Liver (tissue), 9 donors: ENCODE results near the gene TRIOBP. TPM values are rescaled to one million over a fixed set of nuclear protein-coding genes. Genes with fewer than 3 reads are reported as not detected.

ENCODE experiments used
- DNase-seq: peaks from one replicate; pipeline ENCODE4 v3.0.0-alpha.2; 2017; ENCODE audit warnings: low spot score
- H3K27ac ChIP-seq, 2 donors: one replicate each; pipeline ENCODE4 v1.7.0; 2013; ENCODE audit warnings: inconsistent platforms in 2 of 2, low read length in 2 of 2, control low read depth in 1 of 2, low read depth in 1 of 2, mild to moderate bottlenecking in 1 of 2
- H3K27me3 ChIP-seq, 4 donors: one replicate each; pipeline versions ENCODE4 v1.6.1 to v1.7.0; 2013; ENCODE audit warnings: low read length in 3 of 4, inconsistent platforms in 1 of 4, mild to moderate bottlenecking in 1 of 4, moderate library complexity in 1 of 4; ENCODE audit not compliant: control insufficient read depth in 4 of 4, insufficient read depth in 4 of 4
- H3K36me3 ChIP-seq, 4 donors: one replicate each; pipeline versions ENCODE4 v1.6.1 to v1.7.0; 2013; ENCODE audit warnings: low read length in 3 of 4, mild to moderate bottlenecking in 3 of 4, low read depth in 1 of 4, moderate library complexity in 1 of 4; ENCODE audit not compliant: control insufficient read depth in 4 of 4, insufficient read depth in 3 of 4
- H3K4me1 ChIP-seq, 4 donors: one replicate each; pipeline versions ENCODE4 v1.6.1 to v1.7.0; 2013; ENCODE audit warnings: low read length in 3 of 4, mild to moderate bottlenecking in 3 of 4, moderate library complexity in 1 of 4; ENCODE audit not compliant: control insufficient read depth in 4 of 4, insufficient read depth in 4 of 4
- H3K4me3 ChIP-seq, 3 donors: one replicate each; pipeline versions ENCODE4 v1.6.1 to v1.7.0; 2013; ENCODE audit warnings: low read length in 3 of 3, control low read depth in 1 of 3, low read depth in 1 of 3, mild to moderate bottlenecking in 1 of 3
- H3K9ac ChIP-seq, 2 donors: one replicate each; pipeline ENCODE4 v1.7.0; 2013; ENCODE audit warnings: low read length in 2 of 2, mild to moderate bottlenecking in 2 of 2, moderate library complexity in 2 of 2, control low read depth in 1 of 2, low read depth in 1 of 2
- H3K9me3 ChIP-seq, 4 donors: one replicate each; pipeline versions ENCODE4 v1.6.1 to v1.7.0; 2013; ENCODE audit warnings: low read length in 3 of 4; ENCODE audit not compliant: control insufficient read depth in 4 of 4
- FOXA1 ChIP-seq: IDR thresholded peaks from 2 replicates; pipeline ENCODE4 v1.6.1; 2016; ENCODE audit warnings: antibody characterized with exemption
- FOXA2 ChIP-seq: IDR thresholded peaks from 2 replicates; pipeline ENCODE4 v1.6.1; 2016; ENCODE audit warnings: antibody characterized with exemption
- HNF4A ChIP-seq, 2 donors: conservative IDR thresholded peaks; 2 replicates each; pipeline ENCODE4 v1.6.1; 2016; ENCODE audit warnings: antibody characterized with exemption in 2 of 2, mild to moderate bottlenecking in 2 of 2
- HNF4G ChIP-seq: IDR thresholded peaks from 2 replicates; pipeline ENCODE4 v1.6.1; 2016; ENCODE audit warnings: antibody characterized with exemption
- JUND ChIP-seq, 2 donors: IDR thresholded peaks; 2 replicates each; pipeline ENCODE4 v1.6.1; 2016; ENCODE audit warnings: antibody characterized with exemption in 2 of 2
- NR2F2 ChIP-seq: IDR thresholded peaks from 2 replicates; pipeline ENCODE4 v1.6.1; 2016; ENCODE audit warnings: antibody characterized with exemption
- RAD21 ChIP-seq, 2 donors: IDR thresholded peaks; 2 replicates each; pipeline ENCODE4 v1.6.1; 2016; ENCODE audit warnings: antibody characterized with exemption in 2 of 2, mild to moderate bottlenecking in 2 of 2
- RXRA ChIP-seq, 2 donors: IDR thresholded peaks; 2 replicates each; pipeline ENCODE4 v1.6.1; 2017 to 2018; ENCODE audit warnings: antibody characterized with exemption in 2 of 2, mild to moderate bottlenecking in 1 of 2
- SP1 ChIP-seq: IDR thresholded peaks from 2 replicates; pipeline ENCODE4 v1.6.1; 2018; ENCODE audit warnings: antibody characterized with exemption, mild to moderate bottlenecking
- TAF1 ChIP-seq: conservative IDR thresholded peaks from 2 replicates; pipeline ENCODE4 v1.6.1; 2016; ENCODE audit warnings: antibody characterized with exemption, mild to moderate bottlenecking
- YY1 ChIP-seq: IDR thresholded peaks from 2 replicates; pipeline ENCODE4 v1.6.1; 2016; ENCODE audit warnings: antibody characterized with exemption, mild to moderate bottlenecking
- WGBS: extraction: QIAGEN DNeasy Blood & Tissue Kit; methylation state at CpG from one replicate; pipeline ENCODE4 v1.1.7; 2013; 5-methylcytosine and 5-hydroxymethylcytosine counted together
- polyA plus RNA-seq, 2 donors: library from polyadenylated mRNA; stranded (reverse) in 1 of 2; unstranded in 1 of 2; fragments of 200-250 nt in 1 of 2; fragments of >200 nt in 1 of 2; fragmentation: Nextera tagmentation in 1 of 2; extraction: Ambion mirVana in 1 of 2; gene quantifications; one replicate each; pipeline versions ENCODE4 v1.2.1 to v1.2.3, GENCODE V29; 2013 to 2015
- total RNA-seq, 2 donors: library from RNA; depleted of rRNA; stranded (reverse); fragments of >200 nt; gene quantifications; one replicate each; pipeline ENCODE4 v1.2.3, GENCODE V29; 2014
- TF ChIP-seq, protein P1 (sequence below): IDR thresholded peaks from 2 replicates; pipeline ENCODE4 v1.6.1; 2016; ENCODE audit warnings: antibody characterized with exemption, mild to moderate bottlenecking
- TF ChIP-seq, protein P2 (sequence below): fragments of 150-350 bp; IDR thresholded peaks from 2 replicates; pipeline ENCODE4 v1.5.1; 2017; ENCODE audit warnings: improper control_type of control experiment, low read depth, low read length; ENCODE audit not compliant: missing input control
- TF ChIP-seq, protein P3 (sequence below): IDR thresholded peaks from 2 replicates; pipeline ENCODE4 v1.6.1; 2016; ENCODE audit warnings: antibody characterized with exemption
- TF ChIP-seq, protein P4 (sequence below): IDR thresholded peaks from 2 replicates; pipeline ENCODE4 v1.6.1; 2016; ENCODE audit warnings: antibody characterized with exemption
- donor health status: healthy.
- donor health status: healthy.
- donor health status: healthy.
- donor health status: healthy.
- donor health status: healthy.

TRIOBP gene
- total and polyA plus RNA-seq, 4 donors: 4.8 to 41.1 (median 21.6) TPM

DNA sequence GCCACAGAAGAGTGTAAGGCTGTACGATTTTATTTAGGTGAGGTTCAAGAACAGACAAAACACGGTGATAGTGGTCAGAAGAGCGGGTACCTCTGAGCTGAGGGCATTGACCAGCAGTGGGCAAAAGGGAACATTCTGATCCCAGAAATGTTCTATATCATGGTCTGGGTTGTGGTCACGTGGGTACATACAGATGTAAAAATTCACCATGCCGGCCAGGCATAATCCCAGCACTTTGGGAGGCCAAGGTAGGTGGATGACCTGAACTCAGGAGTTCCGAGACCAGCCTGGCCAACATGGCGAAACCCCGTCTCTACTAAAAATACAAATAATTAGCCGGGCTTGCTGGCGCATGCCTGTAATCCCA lies 79.8 kb downstream of the TRIOBP start:
- Histone ChIP-seq H3K27me3 (no peaks in the 10 kb centered on the region), H3K4me1 (peaks cover 4 to 13% (median 5%) of the 10 kb centered on the region in 4 donors), H3K4me3 (no peak overlapping the region), H3K27ac (peak overlapping the region; percentile 73 to 78), H3K9me3 (no peaks in the 10 kb centered on the region), H3K36me3 (peaks cover 0 to 29% (median 11%) of the 10 kb centered on the region in 4 donors), H3K9ac (no peak overlapping the region)
- TF ChIP-seq NR2F2 (no peak), FOXA2 (no peak)
- TF ChIP-seq, protein P1, sequence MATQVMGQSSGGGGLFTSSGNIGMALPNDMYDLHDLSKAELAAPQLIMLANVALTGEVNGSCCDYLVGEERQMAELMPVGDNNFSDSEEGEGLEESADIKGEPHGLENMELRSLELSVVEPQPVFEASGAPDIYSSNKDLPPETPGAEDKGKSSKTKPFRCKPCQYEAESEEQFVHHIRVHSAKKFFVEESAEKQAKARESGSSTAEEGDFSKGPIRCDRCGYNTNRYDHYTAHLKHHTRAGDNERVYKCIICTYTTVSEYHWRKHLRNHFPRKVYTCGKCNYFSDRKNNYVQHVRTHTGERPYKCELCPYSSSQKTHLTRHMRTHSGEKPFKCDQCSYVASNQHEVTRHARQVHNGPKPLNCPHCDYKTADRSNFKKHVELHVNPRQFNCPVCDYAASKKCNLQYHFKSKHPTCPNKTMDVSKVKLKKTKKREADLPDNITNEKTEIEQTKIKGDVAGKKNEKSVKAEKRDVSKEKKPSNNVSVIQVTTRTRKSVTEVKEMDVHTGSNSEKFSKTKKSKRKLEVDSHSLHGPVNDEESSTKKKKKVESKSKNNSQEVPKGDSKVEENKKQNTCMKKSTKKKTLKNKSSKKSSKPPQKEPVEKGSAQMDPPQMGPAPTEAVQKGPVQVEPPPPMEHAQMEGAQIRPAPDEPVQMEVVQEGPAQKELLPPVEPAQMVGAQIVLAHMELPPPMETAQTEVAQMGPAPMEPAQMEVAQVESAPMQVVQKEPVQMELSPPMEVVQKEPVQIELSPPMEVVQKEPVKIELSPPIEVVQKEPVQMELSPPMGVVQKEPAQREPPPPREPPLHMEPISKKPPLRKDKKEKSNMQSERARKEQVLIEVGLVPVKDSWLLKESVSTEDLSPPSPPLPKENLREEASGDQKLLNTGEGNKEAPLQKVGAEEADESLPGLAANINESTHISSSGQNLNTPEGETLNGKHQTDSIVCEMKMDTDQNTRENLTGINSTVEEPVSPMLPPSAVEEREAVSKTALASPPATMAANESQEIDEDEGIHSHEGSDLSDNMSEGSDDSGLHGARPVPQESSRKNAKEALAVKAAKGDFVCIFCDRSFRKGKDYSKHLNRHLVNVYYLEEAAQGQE: no peak
- no peak for DNase-seq
- WGBS: 85% methylated on average over 10 of the region's 10 CpGs

DNA sequence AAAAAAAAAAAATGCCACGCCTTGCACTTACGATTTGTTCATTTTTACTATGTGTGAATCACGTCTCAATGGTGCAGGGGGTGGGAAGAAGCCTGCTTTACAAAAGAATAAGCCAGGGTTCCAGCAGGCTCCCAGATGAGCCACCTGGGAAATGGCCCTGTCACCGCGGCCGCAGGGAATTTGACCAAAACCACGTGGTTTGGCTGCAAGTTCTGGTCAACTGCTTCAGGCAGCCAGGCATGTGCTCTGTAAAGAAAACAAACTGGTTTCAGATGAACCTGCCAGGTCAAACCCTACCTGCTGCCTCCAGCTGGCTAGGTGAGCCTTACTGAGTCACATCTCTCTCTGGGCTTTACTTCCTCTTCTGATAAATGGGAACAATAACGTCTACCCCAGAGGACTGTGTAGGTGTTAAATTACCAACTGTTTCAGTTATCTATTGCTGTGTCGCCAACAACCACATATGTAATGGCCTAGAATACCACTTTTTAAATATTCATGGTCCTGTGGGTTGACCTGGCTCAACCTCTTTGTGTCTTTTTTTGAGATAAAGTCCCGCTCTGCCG lies 80.4 kb downstream of the TRIOBP start:
- Histone ChIP-seq H3K27me3 (no peaks in the 10 kb centered on the region), H3K4me3 (no peak overlapping the region), H3K9ac (no peak overlapping the region), H3K9me3 (no peaks in the 10 kb centered on the region), H3K27ac (peak overlapping the region; percentile 73 to 78), H3K36me3 (peaks cover 0 to 24% (median 6%) of the 10 kb centered on the region in 4 donors), H3K4me1 (peaks cover 4 to 13% (median 5%) of the 10 kb centered on the region in 4 donors)
- no peak for DNase-seq
- TF ChIP-seq FOXA1 (no peak), FOXA2 (peak; percentile 46), SP1 (no peak), YY1 (peak; percentile 15), RXRA (IDR thresholded peaks at IDR 0.05) (peak; percentile 64 to 77), HNF4A (conservative IDR thresholded peaks at IDR 0.05) (peak; percentile 29 to 50), RAD21 (IDR thresholded peaks at IDR 0.05) (peak in 1 of 2 donors; percentile 42), NR2F2 (no peak), JUND (IDR thresholded peaks at IDR 0.05) (peak in 1 of 2 donors; percentile 67), TAF1 (no peak), HNF4G (no peak)
- TF ChIP-seq, protein P2, sequence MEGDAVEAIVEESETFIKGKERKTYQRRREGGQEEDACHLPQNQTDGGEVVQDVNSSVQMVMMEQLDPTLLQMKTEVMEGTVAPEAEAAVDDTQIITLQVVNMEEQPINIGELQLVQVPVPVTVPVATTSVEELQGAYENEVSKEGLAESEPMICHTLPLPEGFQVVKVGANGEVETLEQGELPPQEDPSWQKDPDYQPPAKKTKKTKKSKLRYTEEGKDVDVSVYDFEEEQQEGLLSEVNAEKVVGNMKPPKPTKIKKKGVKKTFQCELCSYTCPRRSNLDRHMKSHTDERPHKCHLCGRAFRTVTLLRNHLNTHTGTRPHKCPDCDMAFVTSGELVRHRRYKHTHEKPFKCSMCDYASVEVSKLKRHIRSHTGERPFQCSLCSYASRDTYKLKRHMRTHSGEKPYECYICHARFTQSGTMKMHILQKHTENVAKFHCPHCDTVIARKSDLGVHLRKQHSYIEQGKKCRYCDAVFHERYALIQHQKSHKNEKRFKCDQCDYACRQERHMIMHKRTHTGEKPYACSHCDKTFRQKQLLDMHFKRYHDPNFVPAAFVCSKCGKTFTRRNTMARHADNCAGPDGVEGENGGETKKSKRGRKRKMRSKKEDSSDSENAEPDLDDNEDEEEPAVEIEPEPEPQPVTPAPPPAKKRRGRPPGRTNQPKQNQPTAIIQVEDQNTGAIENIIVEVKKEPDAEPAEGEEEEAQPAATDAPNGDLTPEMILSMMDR: no peak
- TF ChIP-seq, protein P3, sequence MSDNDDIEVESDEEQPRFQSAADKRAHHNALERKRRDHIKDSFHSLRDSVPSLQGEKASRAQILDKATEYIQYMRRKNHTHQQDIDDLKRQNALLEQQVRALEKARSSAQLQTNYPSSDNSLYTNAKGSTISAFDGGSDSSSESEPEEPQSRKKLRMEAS: peak; percentile 94
- TF ChIP-seq, protein P4, sequence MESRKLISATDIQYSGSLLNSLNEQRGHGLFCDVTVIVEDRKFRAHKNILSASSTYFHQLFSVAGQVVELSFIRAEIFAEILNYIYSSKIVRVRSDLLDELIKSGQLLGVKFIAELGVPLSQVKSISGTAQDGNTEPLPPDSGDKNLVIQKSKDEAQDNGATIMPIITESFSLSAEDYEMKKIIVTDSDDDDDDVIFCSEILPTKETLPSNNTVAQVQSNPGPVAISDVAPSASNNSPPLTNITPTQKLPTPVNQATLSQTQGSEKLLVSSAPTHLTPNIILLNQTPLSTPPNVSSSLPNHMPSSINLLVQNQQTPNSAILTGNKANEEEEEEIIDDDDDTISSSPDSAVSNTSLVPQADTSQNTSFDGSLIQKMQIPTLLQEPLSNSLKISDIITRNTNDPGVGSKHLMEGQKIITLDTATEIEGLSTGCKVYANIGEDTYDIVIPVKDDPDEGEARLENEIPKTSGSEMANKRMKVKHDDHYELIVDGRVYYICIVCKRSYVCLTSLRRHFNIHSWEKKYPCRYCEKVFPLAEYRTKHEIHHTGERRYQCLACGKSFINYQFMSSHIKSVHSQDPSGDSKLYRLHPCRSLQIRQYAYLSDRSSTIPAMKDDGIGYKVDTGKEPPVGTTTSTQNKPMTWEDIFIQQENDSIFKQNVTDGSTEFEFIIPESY: no peak
- 37% methylated on average over 11 of the region's 11 CpGs for WGBS
